Kidney (tissue), 14 donors: Measurements from ENCODE around the gene GRIA3. TPM values are rescaled to one million over a fixed set of nuclear protein-coding genes. Genes with fewer than 3 reads are reported as not detected.

ENCODE experiments used
- DNase-seq, 5 donors: peaks; one replicate each; pipeline ENCODE4 v3.0.0-alpha.2; 2013 to 2020
- FAIRE-seq: peaks from 2 replicates; lab custom pipeline; 2012; peaks lifted over from hg19 to GRCh38; lab: Jason Lieb, UNC
- H3K27ac ChIP-seq, 2 donors: one replicate each; pipeline ENCODE4 v1.7.0; 2013; ENCODE audit warnings: low read depth in 2 of 2, low read length in 2 of 2, inconsistent platforms in 1 of 2
- H3K27me3 ChIP-seq: one replicate; pipeline ENCODE4 v1.7.1; 2013; ENCODE audit warnings: low read length, inconsistent platforms; ENCODE audit not compliant: control insufficient read depth, insufficient read depth
- H3K36me3 ChIP-seq, 3 donors: one replicate each; pipeline versions ENCODE4 v1.7.0 to v1.7.1; 2013; ENCODE audit warnings: low read length in 3 of 3, control low read depth in 1 of 3, inconsistent platforms in 1 of 3; ENCODE audit not compliant: insufficient read depth in 3 of 3, control insufficient read depth in 2 of 3
- H3K4me1 ChIP-seq, 3 donors: one replicate each; pipeline versions ENCODE4 v1.7.0 to v1.7.1; 2013; ENCODE audit warnings: low read length in 3 of 3, inconsistent platforms in 1 of 3, low read depth in 1 of 3; ENCODE audit not compliant: control insufficient read depth in 2 of 3, insufficient read depth in 2 of 3
- H3K4me3 ChIP-seq, 3 donors: one replicate each; pipeline versions ENCODE4 v1.7.0 to v1.8.1; 2013; ENCODE audit warnings: low read length in 3 of 3, control low read depth in 1 of 3, inconsistent platforms in 1 of 3
- H3K9ac ChIP-seq, 3 donors: one replicate each; pipeline versions ENCODE4 v1.7.0 to v1.7.1; 2013; ENCODE audit warnings: low read length in 3 of 3, control low read depth in 1 of 3, inconsistent platforms in 1 of 3
- H3K9me3 ChIP-seq, 3 donors: one replicate each; pipeline versions ENCODE4 v1.7.0 to v1.7.1; 2013; ENCODE audit warnings: low read length in 3 of 3, control low read depth in 1 of 3, inconsistent platforms in 1 of 3; ENCODE audit not compliant: control insufficient read depth in 2 of 3, insufficient read depth in 1 of 3
- CTCF ChIP-seq: IDR thresholded peaks from 3 replicates; pipeline ENCODE4 v1.5.1; 2012; ENCODE audit warnings: mild to moderate bottlenecking, moderate library complexity, borderline replicate concordance; ENCODE audit not compliant: insufficient read depth; ENCODE audit errors: extremely low read depth
- intact Hi-C: fragments of 100-400 bp; cut with DNase I; formaldehyde crosslinking; loops from one replicate; pipeline ENCODE4 v1.11.1; 2022
- polyA plus RNA-seq: library from polyadenylated mRNA; stranded (reverse); fragments of 350-450 nt; fragmentation: Illumina TruSeq; extraction: RNeasy Lipid Tissue Mini Kit (QIAGEN cat#74804); gene quantifications from one replicate; pipeline ENCODE4 v1.2.3, GENCODE V29; 2014; ENCODE audit warnings: low read depth, low replicate concordance; ENCODE audit not compliant: insufficient read depth
- total RNA-seq: library from RNA; stranded (reverse); fragmentation: NEBNext Ultra II Directional; extraction: Animal tissue kit (Norgen Biotek cat#: 25700); gene quantifications from one replicate; pipeline ENCODE4 v1.2.1, GENCODE V29; 2021
- donor health status: control.
- donor health status: control.
- donor health status: control.
- donor health status: control.
- donor health status: control.
- donor health status: DM: yes; HTN: yes; CAD: no.
- donor health status: Normal renal cell carcinoma (clear cell type).

The GRIA3 gene
- total and polyA plus RNA-seq, 2 donors from 2014 or later = 1.4 to 5.8 TPM

- intact Hi-C loops = no loop called here
- DNase-seq (no peak), FAIRE-seq (no peak)
- no peaks in the 10 kb centered on the region for H3K27me3 ChIP-seq
- no peak overlapping the region for H3K27ac ChIP-seq
- TF ChIP-seq CTCF = no peak
- H3K4me1 ChIP-seq = no peaks in the 10 kb centered on the region
- H3K36me3 ChIP-seq = no peaks in the 10 kb centered on the region
- H3K9ac ChIP-seq = no peak overlapping the region
- H3K4me3 ChIP-seq = no peak overlapping the region
- H3K9me3 ChIP-seq = no peaks in the 10 kb centered on the region
These were observed 215.6 kb downstream of the GRIA3 start for GRCh38 chrX:123399709-123400108.

- Histone ChIP-seq H3K4me3 (no peak overlapping the region), H3K27ac (no peak overlapping the region), H3K9me3 (no peaks in the 10 kb centered on the region), H3K9ac (no peak overlapping the region), H3K4me1 (no peaks in the 10 kb centered on the region), H3K27me3 (no peaks in the 10 kb centered on the region), H3K36me3 (no peaks in the 10 kb centered on the region)
- no peak for TF ChIP-seq CTCF
- intact Hi-C loops = no loop called here
- no peak for DNase-seq
- FAIRE-seq = no peak
These were observed 221.2 kb downstream of the GRIA3 start for GRCh38 chrX:123405231-123405630.

- H3K4me1 ChIP-seq = no peaks in the 10 kb centered on the region
- H3K27me3 ChIP-seq = no peaks in the 10 kb centered on the region
- no peak overlapping the region for H3K4me3 ChIP-seq
- TF ChIP-seq CTCF = no peak
- H3K36me3 ChIP-seq = no peaks in the 10 kb centered on the region
- no peaks in the 10 kb centered on the region for H3K9me3 ChIP-seq
- H3K27ac ChIP-seq = no peak overlapping the region
- no peak overlapping the region for H3K9ac ChIP-seq
- FAIRE-seq (no peak), DNase-seq (no peak)
- intact Hi-C loops = no loop called here
These were observed 225.0 kb downstream of the GRIA3 start for GRCh38 chrX:123408821-123409737.
